NOMO-1 treated with DMSO at 0.1 percent for 48 hours (cell line): ENCODE measurements around the gene GPR61.

ENCODE experiments used
- DNase-seq: peaks from one replicate; lab custom pipeline; 2025; ENCODE audit not compliant: unreplicated experiment; lab: John Stamatoyannopoulos, UW

Gene GPR61

DNA sequence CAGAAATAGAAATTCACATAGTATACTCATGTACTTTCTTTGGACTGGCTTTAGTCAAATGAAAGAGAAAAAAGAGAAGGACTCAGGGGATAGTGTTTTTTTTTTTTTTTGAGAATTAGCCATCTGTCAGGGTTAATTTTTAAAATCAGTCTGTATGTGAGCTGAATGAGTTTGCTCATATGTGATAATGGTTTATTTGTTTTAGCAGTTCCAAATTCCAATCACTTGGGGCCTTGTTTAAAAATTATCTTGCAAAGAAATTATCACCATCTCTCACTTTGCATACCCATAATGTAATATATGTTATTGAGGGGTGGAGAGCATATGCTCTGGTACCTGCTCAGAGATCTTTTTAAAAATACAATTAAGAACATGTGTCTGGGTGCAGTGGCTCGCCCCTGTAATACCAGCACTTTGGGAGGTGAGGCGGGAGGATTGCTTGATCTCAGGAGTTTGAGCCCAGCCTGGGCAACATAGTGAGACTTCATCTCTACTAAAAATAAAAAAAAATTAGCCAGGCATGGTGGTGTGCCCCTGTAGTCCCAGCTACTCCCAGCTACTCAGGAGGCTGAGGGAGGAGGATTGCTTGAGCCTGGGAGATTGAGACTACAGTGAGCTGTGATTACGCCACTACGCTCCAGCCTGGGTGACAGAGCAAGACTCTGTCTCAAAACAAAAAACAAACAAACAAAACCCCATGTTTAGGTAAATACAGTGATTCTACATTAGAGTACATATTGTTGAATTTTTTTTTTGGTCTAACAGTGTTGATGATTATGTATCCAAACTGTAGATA is 28.4 kb downstream of the GPR61 start:
- DNase-seq = no peak

GRCh38 chr1:109569323-109569722 is 29.7 kb downstream of the GPR61 start:
- DNase-seq = no peak

GRCh38 chr1:109570414-109570813 is 30.7 kb downstream of the GPR61 start:
- no peak for DNase-seq

GRCh38 chr1:109573785-109574184 is 34.1 kb downstream of the GPR61 start:
- DNase-seq = peak; percentile 88

- DNase-seq = no peak
These were observed 39.3 kb downstream of the GPR61 start for GRCh38 chr1:109578947-109579443.

DNA sequence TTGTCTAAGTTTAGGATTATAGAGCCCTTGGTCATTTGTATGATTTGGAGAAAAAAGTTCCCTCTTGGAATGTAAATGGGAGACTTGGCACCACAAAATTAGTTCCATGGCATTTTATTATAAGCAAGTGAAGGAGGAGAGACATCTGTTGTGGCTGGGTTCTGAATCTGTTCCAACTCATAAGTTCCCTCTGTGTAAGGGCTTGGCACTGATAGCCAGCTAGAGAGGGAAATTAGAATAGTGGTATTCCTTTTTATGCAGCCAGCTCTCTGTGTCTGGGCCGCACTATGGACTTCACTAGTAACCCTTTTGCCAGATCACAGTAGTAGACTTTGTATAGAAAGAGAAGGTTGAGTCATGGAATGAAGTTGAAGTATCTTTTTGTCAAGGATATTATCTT is 39.8 kb downstream of the GPR61 start:
- no peak for DNase-seq

DNA sequence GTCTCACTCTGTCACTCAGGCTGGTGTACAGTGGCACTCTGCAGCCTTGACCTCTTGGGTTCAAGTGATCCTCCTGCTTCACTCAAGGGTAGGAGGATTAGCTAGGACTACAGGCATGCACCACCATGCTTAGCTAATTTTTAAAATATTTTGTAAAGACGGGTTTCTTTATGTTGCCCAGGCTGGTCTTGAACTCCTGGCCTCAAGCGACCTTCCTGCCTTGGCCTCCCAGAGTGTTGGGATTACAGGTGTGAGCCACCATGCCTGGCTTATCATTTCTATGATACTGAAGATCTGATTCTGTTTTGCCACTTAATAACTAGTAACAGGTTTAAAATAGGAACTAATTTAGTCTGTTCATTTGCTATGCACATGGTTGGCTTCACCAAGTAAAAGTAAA is 42.3 kb downstream of the GPR61 start:
- no peak for DNase-seq

- no peak for DNase-seq
These were observed 45.1 kb downstream of the GPR61 start for GRCh38 chr1:109584766-109585165.

- DNase-seq = no peak
These were observed 46.4 kb downstream of the GPR61 start for GRCh38 chr1:109586055-109586454.

DNA sequence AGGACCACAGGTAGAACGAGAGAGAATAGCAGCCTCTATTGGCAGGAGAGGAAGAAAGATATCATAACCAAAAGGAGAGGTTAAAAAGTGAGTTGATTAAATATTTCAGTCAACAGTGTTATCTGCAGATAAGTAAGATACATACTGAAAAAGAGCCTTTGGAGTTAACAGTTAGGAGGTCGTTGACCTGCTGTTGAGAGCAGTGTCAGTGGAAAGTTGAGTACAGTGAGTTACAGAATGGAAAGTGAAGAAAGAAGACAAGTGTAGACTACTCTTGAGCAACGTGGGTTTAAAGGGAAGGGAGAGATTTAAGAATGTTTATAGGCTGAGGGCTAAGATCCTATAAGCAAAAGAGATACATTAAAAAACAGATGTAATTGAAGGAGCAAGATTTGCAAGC is 49.5 kb downstream of the GPR61 start:
- DNase-seq = no peak

DNA sequence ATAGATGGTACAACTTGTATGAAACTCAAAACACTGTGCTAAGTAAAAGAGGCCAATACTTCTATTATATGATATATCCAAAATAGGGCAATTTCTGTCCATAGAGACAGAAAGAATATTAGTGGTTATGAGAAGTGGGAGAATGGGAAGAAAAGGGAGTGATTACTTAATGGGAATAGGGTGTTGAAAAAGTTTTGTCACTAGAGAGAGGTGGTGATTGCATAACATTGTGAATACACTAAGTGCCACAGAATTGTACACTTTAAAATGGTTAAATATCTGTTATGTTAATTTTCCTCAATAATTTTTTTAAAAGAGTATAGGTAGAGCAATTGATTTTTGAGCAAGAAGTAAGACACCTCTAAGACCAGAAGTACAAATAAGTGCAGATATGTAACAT is 50.0 kb downstream of the GPR61 start:
- no peak for DNase-seq

DNA sequence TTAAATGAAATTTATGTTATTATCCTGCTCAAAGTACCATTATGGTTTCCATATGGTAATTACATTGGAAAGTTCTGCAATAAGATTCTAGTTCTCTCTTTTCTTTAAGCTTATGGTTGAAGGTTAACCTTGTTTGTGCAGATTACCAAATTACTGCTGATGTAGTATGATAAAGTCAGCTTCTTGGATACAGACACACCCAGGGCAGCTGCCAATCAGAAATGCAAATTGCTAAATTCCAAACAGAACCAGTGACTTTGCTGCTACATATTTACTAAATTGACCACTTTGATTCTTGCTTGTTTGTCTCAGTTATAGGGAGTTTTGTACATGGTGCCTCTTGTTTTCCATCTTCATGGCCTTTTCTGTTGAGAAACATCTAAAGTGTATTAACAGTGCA is 53.2 kb downstream of the GPR61 start:
- DNase-seq = no peak

DNA sequence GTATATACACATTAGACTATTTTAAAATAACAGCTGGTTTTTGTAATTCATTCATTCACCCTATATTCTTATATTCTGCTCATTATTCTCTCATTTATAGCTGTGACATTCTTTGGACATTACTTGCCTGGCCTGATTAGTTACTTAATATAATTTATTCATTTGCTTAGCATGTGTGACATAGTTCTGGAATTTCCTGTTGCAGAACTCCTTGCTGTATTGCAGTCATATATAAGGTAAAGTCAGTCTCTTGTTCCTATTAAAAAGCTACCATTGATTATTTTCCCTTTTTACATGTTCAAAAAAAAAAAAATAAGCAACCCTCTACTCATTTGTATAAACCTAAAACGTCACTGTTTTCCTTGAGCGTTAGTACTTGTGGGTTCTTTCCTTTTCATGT is 55.9 kb downstream of the GPR61 start:
- no peak for DNase-seq
